C1 segment of cervical spinal cord (tissue), 14 donors: Measurements from ENCODE around the gene SLIT2.
A peak's percentile ranks its signal among the peaks of the same experiment; 100 is the strongest.

Experiments
- DNase-seq, 14 donors: peaks; one replicate each; lab custom pipeline; 2025; lab: John Stamatoyannopoulos, UW

SLIT2 gene, protein sequence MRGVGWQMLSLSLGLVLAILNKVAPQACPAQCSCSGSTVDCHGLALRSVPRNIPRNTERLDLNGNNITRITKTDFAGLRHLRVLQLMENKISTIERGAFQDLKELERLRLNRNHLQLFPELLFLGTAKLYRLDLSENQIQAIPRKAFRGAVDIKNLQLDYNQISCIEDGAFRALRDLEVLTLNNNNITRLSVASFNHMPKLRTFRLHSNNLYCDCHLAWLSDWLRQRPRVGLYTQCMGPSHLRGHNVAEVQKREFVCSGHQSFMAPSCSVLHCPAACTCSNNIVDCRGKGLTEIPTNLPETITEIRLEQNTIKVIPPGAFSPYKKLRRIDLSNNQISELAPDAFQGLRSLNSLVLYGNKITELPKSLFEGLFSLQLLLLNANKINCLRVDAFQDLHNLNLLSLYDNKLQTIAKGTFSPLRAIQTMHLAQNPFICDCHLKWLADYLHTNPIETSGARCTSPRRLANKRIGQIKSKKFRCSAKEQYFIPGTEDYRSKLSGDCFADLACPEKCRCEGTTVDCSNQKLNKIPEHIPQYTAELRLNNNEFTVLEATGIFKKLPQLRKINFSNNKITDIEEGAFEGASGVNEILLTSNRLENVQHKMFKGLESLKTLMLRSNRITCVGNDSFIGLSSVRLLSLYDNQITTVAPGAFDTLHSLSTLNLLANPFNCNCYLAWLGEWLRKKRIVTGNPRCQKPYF (N-terminal part only)

DNA sequence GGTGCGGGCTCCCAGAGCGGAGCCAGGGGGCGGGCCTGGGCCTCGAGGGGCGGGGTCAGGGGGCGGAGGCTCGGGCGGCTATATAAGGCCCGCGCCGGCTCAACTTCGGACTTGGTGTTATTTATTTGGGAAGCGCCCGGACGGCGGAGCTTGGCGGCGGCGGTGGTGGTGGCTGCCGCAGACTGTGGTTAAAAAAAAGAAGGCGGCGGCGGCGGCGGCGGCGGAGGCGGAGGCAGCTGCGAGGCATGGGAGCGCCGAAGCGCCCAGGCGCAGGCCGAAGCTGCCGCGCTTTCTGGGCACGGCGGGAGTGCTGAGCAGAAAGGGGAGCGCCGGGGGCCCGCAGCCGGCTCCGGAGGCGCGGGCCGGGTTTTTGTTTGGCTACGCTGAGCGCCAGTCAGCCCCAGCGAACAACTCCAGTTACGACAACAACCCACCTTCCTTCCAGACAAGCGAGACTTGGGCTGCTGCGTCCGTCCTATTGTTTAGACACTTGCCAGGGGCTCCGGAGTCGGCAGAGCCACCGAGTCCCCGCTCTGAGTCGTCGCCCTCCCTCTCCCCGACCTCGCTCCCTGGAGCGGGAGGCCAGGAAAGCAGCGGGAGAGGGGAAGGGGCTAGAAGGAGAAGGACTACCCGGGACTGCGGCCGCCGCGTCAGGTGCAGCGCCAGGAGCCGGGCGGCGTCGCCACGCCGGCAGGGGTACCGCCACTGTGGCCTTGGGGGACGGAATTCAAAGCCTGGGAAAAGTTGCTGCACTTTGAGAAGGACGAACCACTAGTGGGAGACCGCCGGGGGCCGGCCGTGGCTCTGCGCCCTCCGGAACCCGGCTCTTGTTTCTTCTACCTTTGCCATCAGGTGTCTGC, at the start of gene SLIT2:
Gene SLIT2, plus strand, starts transcription at position 110 of the 860 bp plus-strand sequence. CDS start 1,911 bp downstream, outside the sequence.
- DNase-seq: peak in 7 of 14 donors; percentile 17 to 67 (median 31)

DNA sequence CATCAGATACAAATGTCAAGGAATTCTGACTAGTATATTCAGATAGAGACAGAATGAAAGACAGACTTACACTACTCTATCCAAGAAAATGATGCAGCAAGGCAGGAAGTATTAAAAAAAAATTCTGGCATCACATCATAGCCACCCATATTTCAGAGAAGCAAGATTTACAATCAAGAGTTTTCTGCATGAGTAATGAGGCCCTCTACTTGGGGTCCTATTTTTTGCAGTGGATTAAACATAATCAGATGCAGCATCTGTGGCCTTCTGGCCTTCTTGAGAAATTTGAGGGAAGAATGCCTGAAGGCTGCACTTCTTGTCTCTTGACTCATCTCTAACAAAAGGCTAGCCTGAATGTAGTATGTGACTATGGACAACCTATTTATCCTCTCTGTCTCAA, 48.2 kb upstream of the SLIT2 start:
- DNase-seq: no peak

DNA sequence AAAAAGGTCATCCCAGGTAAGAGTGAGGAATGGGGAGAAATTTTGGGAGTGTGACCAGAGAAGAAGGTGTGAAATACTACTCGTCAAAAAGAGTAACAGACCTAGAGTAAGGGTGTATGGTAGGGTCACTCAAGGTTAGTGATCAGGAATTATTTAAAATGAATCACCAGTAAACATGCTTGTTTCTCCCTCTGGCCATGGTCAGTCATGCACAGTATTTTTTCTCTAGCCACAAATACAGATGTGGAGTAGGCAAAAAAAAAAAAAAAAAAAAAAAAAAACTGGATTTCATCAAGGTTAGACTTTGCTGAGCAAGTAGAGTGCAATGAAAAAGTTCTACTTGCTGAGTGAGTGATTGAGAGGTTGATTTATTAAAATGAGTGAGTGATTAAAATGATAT, 34.2 kb upstream of the SLIT2 start:
- no peak for DNase-seq

DNA sequence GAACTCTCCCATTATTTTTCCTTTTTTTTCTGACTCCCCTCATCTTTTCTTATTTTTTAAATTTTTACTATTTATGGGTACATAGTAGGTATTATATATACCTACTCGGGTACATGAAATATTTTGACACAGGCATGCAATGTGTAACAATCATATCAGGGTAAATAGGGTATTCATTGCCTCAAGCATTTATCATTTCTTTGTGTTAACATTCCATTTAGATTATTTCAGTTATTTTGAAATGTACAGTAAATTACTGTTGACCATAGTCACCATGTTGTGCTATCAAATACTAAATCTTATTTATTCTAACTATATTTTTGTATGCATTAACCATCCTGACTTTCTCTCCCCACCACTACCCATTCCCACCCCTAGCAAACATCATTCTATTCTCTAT, 33.8 kb upstream of the SLIT2 start:
- DNase-seq: no peak

DNA sequence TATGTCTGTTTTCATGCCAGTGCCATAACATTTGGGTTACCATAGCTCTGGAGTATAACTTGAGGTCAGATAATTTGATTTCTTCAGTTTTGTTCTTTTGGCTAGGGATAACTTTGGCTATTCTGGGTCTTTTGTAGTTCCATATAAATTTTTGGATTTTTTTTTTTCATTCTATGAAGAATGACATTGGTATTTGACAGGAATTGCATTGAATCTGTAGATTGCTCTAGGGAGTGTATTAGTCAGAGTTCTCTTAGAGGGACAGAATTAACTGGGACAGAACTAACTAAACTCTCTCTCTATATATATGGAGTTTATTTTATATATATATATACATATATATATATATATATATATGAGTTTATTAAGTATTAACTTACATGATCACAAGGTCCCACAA, 32.2 kb upstream of the SLIT2 start:
- DNase-seq: no peak

DNA sequence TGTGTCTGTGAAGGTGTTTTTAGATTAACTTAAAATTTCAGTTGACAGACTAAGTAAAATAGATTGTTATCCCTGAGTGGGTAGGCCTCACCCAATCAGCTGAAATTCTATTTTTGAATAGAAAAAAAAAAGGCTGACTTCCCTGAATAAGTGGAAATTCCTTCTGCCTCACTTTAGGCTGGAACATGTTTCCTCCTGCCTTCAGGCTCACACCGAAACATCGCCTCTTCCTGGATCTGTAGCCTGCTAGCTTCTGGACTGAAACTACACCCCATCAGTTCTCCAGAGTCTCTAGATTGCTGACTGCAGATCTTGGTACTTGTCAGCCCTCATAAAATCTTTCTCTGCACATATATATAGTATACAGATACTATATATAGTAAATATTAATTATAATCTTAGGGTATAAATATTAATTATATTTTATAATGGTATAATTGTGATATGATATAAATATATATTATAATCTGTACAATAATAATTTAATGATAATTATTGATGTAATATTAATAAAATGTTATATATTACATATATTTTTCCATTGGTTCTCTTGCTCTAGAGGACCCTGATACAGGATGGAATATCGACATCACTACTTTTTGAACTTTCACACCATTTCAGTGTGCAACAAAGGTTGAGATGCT, 13.7 kb upstream of the SLIT2 start:
- DNase-seq: no peak

DNA sequence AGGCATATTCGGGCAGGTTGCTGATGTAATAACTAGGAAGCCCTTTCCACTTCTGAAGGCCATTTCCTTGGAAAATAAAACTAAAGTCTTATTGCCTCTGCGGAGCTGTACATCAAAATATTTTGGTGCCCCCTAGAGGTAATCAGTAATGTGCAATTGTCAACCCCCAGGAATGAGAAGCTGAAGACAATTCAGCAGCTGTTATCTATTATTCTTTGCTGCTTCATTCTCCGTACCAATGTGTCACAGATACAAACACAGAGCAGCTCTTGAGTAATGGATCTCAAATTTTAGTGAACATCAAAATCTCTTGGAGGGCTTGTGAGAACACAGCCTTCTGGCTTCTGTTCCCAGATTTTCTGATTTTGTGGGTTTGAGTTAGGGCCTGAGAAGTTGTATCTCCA, 3.5 kb upstream of the SLIT2 start:
- DNase-seq: peak in 1 of 14 donors; percentile 18

DNA sequence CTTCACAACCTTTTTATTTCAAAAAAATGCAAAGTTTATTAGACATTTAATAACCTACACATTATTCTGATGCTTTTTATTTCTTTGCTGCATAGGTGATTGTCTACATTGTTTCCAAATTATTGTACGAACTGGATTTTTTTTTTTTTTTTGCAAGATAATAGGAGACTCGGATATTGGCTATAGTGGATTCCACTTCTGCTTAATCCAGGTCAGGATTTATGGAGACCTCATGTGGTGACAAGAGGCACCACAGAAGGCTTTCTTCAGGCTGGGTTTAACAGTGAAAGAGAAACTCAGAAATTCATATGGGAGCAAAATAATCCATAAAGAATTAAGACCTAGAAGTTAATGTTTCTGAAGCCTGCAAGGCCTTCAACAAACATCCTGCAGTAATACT, 2.4 kb upstream of the SLIT2 start:
- no peak for DNase-seq

DNA sequence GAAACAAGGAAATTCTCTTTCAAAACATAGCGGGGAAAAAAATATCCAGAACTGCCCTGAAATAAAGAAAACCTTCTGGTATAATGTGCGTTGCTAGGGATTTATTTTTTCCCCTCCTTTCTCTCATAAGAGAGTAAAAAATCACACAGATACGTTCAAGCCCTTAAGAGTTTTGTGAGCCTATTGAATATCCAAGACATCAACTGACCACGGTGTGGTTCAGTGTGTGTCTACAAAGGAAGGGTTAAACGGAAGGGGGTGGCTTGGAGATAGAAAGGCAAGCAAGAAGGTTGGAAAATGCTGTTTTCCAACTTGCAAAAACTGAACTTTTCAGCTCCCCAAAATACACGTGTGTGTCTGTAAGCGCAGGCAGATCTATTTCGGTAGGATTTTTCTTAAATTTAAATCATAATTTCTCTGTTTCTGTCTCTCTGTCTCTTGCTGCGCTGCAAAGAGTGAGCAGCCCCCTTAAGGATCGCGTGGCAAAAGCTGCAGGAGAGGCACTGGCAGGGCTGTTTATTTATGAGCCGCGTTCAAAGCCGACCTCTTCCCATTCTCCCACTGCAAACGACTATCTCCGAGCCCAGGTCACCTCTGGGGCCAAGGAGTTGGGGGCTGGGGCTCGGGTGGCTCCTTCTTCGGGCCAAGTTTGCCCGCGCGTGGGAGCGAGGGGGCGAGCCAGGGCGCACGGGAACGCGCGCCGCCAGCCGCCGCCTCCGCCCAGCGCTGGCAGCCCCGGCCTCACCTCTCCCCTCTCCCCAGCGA, 492 bp upstream of the SLIT2 start:
- no peak for DNase-seq

DNA sequence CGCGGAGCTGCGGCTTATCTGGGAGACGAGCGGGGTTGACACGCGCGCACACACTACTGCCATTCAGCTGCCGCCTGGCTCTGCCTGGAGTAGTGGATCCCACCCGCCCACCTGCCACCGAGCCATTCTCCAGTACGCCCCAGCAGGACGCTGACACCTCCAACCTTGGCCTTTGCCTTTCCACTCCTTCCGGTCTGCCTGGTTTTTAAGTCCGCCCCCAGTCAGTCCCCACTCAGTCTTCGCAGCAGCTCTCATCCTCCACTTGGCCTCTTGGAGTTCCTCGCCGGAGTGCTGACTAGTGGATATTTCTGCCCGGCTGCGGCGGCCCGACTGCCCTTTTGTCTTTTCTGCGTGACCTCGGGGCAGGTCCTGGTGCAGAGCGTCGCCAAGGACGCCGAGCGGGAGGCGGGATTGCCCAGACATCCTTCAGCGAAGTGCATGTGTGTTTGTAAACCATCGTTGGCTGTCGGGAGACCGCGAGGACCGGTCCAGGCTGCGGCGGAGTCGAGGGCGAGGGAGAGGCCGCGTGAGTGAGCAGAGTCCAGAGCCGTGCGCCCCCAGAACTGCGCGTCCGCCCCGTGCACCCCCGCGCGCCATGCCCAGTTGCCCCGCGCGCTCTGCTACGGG, 1.1 kb downstream of the SLIT2 start:
- no peak for DNase-seq

DNA sequence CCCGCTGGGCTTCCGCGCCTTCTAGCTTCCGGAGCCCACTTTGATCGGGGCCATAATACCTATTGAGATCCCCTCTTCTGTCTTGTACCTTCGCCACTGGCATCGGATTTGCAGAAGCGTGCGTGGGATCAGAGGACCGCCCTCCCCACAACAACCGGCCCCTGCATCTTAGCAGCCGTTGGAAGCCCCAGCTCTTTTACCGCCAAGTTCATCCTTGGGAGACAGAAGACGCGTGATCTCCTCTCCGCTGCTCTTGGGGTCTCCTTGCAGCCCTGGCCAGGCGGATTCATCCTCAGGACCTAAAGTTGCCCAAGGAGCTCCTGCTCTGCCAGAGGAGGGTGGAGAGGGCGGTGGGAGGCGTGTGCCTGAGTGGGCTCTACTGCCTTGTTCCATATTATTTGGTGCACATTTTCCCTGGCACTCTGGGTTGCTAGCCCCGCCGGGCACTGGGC, 1.6 kb downstream of the SLIT2 start:
- DNase-seq: no peak

DNA sequence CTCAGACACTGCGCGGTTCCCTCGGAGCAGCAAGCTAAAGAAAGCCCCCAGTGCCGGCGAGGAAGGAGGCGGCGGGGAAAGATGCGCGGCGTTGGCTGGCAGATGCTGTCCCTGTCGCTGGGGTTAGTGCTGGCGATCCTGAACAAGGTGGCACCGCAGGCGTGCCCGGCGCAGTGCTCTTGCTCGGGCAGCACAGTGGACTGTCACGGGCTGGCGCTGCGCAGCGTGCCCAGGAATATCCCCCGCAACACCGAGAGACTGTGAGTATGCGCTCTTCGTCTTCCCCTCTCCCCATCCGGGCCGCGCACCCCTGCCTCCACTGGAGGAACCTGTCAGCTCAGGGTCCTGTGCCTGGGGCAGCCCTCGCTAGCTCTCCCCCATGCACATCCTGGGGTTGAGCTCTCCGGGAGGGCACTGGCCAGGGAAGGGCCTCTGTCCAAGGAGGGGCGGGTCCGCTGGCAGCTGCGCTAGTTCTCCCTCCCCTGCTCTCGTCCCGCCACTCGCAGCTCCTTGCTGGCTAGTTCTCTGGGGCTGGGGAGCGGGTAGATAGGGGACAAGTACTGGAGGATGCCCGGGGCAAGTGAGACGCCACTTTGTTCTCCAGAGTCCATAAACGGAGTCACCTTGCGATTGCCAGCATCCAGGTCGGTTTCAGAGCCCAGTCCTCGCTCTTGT, 2.2 kb downstream of the SLIT2 start:
- DNase-seq: peak in 1 of 14 donors; percentile 14

DNA sequence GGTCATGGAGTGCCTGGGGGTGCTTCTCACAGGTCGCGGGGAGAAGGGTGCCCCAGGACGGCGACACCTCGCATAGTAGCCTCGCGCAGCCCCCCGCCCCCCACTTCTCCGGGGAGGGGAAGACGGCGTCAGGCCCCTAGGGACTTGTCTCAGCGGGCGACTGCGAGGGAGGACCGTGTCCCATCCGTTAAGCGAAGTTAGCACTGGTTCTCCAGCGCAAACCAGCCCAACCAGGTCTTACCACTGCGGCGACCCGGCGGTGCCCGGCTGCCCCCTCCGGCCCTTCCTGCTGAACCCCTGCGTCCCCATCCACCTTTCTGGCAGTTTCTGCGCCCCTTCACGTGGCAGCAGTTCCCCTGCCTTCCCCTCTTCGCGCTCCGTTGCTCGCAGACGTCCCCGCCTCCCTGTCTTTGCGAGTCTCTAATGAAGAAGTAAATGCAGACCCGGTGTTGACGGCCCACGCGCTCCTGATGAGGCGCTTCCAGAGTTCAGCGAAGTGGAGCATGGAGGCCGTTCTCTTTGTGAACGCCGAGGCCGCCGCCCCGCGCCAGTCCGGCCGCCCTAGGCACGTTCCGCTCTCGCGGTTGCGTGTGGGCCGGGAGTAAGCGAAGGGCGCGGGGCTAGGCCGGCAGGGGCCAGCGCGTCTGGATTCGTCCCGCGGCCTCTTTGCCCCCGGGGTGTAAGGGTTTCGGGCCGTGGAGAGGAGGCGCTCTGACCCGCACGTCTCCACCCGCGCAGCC, 3.0 kb downstream of the SLIT2 start:
- DNase-seq: peak in 1 of 14 donors; percentile 14

DNA sequence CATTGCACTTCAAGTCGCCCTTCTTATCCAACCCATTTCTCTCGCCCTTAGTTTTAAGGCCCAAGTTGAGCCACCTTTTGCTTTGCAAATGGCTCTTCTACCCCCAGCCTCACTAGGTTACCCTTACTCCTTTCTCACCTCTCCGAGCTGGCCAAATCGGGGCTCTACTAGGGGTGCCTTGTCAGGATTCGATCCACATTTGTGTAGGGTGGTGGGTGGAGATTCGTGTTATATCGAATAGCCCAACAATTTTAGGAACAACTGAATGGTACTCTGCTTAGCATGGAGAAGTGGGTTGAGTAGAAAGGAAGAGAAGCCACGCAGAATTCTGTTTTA, 3.5 kb downstream of the SLIT2 start:
- no peak for DNase-seq

DNA sequence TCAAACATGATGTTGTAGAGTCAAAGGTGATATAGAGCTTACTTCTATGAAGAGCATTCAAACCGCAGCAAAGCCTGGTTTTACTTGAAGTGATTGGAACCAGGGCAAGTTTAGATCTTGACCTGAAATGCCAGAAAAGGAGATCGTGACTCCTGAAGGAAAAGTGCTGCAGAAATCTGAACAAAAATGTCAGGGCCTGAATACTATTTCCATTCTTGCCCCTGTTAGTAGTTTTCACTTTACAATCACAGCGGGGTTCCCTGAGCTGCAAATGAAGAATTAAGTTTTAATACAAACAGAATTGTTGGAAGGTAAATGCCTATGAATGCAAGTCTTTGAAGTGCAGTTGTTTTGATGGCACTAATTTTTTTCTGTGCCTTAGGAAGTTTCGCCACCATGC, 4.1 kb downstream of the SLIT2 start:
- no peak for DNase-seq

DNA sequence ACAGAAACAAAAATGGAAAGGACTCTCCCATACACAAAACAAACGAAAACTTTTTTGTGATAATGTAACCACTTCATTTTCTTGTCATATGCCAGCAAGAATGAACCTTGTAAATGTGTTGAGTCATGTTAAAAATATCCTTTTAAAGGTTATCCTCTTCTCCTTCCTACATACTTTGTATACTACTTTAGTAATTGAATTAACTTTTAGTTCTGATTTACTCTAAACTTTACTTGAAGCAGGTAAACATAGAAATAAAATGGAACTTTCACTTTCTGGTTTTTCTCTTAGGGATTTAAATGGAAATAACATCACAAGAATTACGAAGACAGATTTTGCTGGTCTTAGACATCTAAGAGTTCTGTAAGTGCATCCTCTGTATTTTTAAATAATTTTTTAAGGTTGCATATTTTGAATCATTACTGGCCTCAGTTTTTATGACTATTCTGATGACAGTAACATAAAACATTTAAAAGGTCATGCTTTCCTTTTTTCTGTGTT, 4.7 kb downstream of the SLIT2 start:
- no peak for DNase-seq

DNA sequence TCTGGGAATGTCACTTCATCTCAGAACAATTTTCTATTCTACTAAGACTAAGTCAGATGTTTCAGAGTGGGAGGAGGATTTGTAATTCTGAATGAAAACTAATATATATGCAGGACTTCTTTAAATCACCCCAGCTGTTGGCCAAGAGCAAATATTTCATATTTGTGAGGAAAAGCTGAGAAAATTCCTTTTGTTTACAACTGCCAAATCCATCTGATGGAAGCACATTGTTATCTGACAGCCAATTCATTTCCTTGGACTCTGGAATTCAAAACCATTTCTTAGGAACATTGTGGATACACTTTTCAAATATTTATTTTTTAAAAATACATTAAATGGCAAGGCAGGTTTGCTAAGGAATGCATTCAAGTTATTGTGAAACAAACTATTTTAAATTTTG, 8.0 kb downstream of the SLIT2 start:
- no peak for DNase-seq

DNA sequence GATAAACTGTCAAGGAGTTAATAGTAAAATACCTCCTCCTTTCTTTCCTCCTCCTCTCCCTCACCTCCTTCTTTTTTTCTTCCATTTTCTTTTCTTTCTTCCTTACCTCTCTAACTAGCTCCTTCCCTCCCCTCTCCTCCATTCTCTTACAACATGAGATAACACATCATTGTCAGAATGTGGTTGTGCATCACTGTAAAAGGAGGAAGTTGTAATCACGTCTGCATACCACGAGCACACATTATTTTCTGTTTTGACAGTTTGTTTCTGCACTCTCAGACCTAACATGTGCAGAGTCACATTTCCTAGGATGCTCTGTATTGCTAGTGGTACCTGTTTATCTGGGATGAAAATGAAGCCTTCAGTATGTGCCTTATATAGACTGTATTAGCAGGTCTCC, 9.1 kb downstream of the SLIT2 start:
- DNase-seq: no peak

DNA sequence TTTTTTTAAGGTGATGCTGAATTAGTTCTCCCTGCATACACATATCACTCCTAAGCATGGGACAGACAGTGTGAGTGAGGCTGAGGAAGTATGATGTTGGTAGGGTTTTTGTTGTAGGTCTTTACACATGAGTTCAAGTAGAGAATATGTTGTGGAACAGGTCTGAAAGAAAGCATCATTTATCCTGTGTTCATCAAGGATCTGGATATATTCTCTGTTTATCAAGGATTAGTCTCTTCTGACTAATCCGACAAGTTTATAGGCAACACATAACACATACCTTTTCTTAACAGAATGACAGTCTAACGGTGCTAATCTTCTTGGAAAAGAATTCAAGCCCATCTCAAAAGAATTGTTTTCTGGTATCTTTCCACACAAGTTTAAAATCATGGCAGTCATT, 10.5 kb downstream of the SLIT2 start:
- DNase-seq: no peak
